Keratinocyte (primary cell): ENCODE measurements around the gene RAB44. TPM values are rescaled to one million over a fixed set of nuclear protein-coding genes. Genes with fewer than 3 reads are reported as not detected.

Experiments used
- DNase-seq: peaks from one replicate; pipeline ENCODE4 v3.0.0-alpha.2; 2011; ENCODE audit warnings: low read depth, missing footprints, low spot score
- FAIRE-seq: peaks from 2 replicates; lab custom pipeline; 2011; peaks lifted over from hg19 to GRCh38; lab: Jason Lieb, UNC
- H2AFZ ChIP-seq: 2 replicates; pipeline ENCODE4 v1.6.0; 2012; ENCODE audit warnings: low read length, control low read depth, inconsistent platforms; ENCODE audit not compliant: control insufficient read depth
- H3K27ac ChIP-seq: 2 replicates; pipeline ENCODE4 v1.5.1; 2011; ENCODE audit warnings: low read length; ENCODE audit not compliant: control insufficient read depth, insufficient read depth
- H3K27me3 ChIP-seq: 3 replicates; pipeline ENCODE4 v1.6.0; 2011; ENCODE audit warnings: low read length; ENCODE audit not compliant: control insufficient read depth, insufficient read depth; ENCODE audit errors: extremely low read depth
- H3K36me3 ChIP-seq, 2 experiments: 2 replicates in 1 of 2; 3 replicates in 1 of 2; pipeline ENCODE4 v1.5.1; 2011; ENCODE audit warnings: low read length in 2 of 2, mild to moderate bottlenecking in 1 of 2; ENCODE audit not compliant: control insufficient read depth in 2 of 2, insufficient read depth in 2 of 2; ENCODE audit errors: extremely low read depth in 1 of 2
- H3K4me1 ChIP-seq: 3 replicates; pipeline ENCODE4 v1.5.1; 2011; ENCODE audit warnings: low read length; ENCODE audit not compliant: control insufficient read depth, insufficient read depth; ENCODE audit errors: extremely low read depth
- H3K4me2 ChIP-seq: 3 replicates; pipeline ENCODE4 v1.6.0; 2011; ENCODE audit warnings: low read depth, low read length; ENCODE audit not compliant: control insufficient read depth, insufficient read depth; ENCODE audit errors: extremely low read depth
- H3K4me3 ChIP-seq, 3 experiments: fragments of 200-600 bp in 1 of 3; sonication (generic) in 1 of 3; 2 replicates in 2 of 3; 3 replicates in 1 of 3; pipeline ENCODE4 v1.5.1; 2011 to 2016; ENCODE audit warnings: low read length in 3 of 3, mild to moderate bottlenecking in 3 of 3, control low read depth in 2 of 3, inconsistent platforms in 1 of 3, low read depth in 1 of 3, mixed read lengths in 1 of 3, mixed run types in 1 of 3, moderate library complexity in 1 of 3; ENCODE audit not compliant: control insufficient read depth in 2 of 3, insufficient read depth in 2 of 3; ENCODE audit errors: extremely low read depth in 1 of 3
- H3K79me2 ChIP-seq: 2 replicates; pipeline ENCODE4 v1.6.0; 2012; ENCODE audit warnings: low read length; ENCODE audit not compliant: control insufficient read depth, insufficient read depth
- H3K9ac ChIP-seq: 3 replicates; pipeline ENCODE4 v1.6.0; 2011; ENCODE audit warnings: low read length; ENCODE audit not compliant: control insufficient read depth, insufficient read depth; ENCODE audit errors: extremely low read depth
- H3K9me1 ChIP-seq: 3 replicates; pipeline ENCODE4 v1.6.0; 2011; ENCODE audit warnings: low read length; ENCODE audit not compliant: control insufficient read depth, insufficient read depth; ENCODE audit errors: extremely low read depth
- H3K9me3 ChIP-seq: 2 replicates; pipeline ENCODE4 v1.5.1; 2012; ENCODE audit warnings: low read depth, low read length; ENCODE audit not compliant: control insufficient read depth
- H4K20me1 ChIP-seq: 3 replicates; pipeline ENCODE4 v1.6.0; 2011; ENCODE audit warnings: low read length; ENCODE audit not compliant: control insufficient read depth, insufficient read depth; ENCODE audit errors: extremely low read depth
- EZH2 ChIP-seq: IDR thresholded peaks from one replicate; pipeline ENCODE4 v1.6.1; 2012; ENCODE audit warnings: inconsistent platforms, mild to moderate bottlenecking, low read length, moderate library complexity
- dilution Hi-C: fragments of 300-500 bp; cut with MboI; formaldehyde crosslinking; loops from one replicate; pipeline ENCODE4 v1.7.0; 2020; ENCODE audit warnings: low sequenced_read_pairs; ENCODE audit not compliant: extremely low pct_ligation_motif_present
- polyA plus RNA-seq, 5 experiments: library from polyadenylated mRNA; depleted of rRNA in 3 of 5; stranded (reverse) in 3 of 5; stranded (forward) in 1 of 5; unstranded in 1 of 5; fragments of >200 nt; gene quantifications; 1 replicate in 1 of 5; 2 replicates in 3 of 5; 3 replicates in 1 of 5; pipeline versions ENCODE4 v1.2.1 to v1.2.3, GENCODE V29; 2011 to 2012; ENCODE audit warnings: missing spikeins in 2 of 5, low read depth in 1 of 5, low replicate concordance in 1 of 5
- TF ChIP-seq, protein P1 (sequence below), 3 experiments: IDR thresholded peaks in 1 of 3; conservative IDR thresholded peaks in 1 of 3; optimal IDR thresholded peaks in 1 of 3; 2 replicates in 2 of 3; 3 replicates in 1 of 3; pipeline versions ENCODE3 to v1.5.1; 2011; ENCODE audit warnings: low read length in 3 of 3, mild to moderate bottlenecking in 3 of 3, moderate library complexity in 2 of 3, control low read depth in 1 of 3, inconsistent platforms in 1 of 3; ENCODE audit not compliant: insufficient read depth in 2 of 3; ENCODE audit errors: extremely low read depth in 1 of 3

RAB44 gene
- polyA plus RNA-seq, 1 donor (not counting 4 experiments of a cell fraction or from before 2014, with no cell fraction given) = 0.03 TPM

DNA sequence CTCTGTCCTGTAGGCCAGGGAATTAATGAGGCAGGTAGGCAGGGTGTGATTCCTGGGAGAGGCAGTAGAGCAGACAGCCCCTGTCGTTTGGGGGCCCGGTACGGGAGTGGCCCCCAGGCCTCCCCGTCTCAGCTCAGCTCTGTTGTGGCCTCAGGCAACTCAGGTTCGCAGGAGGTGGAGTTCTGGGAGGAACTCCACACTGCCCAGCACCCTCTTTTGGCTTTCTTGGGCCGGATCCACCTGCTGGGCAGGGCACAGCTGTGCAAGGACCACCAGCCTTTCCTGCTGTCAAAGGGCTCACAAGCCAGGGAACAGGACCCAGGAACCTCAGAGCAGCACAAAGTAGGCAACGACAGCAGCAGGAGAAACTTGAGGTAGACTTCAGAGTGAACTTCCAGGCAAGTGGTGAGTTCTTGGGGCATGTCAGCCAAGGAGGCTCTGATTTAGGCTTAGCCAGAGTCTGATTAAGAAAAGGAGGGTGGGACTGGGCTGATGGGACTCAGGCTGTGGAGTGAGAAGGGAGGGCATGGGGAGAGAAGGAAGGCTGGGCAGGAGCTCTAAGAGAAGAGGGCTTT, 36.9 kb downstream of the RAB44 start:
- FAIRE-seq (no peak), DNase-seq (no peak)
- Histone ChIP-seq H3K4me3 (no peak overlapping the region), H3K36me3 (no peaks in the 10 kb centered on the region), H3K79me2 (no peaks in the 10 kb centered on the region), H3K9ac (peak overlapping the region; percentile 36), H3K4me1 (peaks cover 15% of the 10 kb centered on the region), H2AFZ (peak overlapping the region; percentile 29), H3K4me2 (peak overlapping the region; percentile 50), H3K9me1 (no peaks in the 10 kb centered on the region), H3K27ac (no peak overlapping the region), H3K9me3 (no peaks in the 10 kb centered on the region), H3K27me3 (no peaks in the 10 kb centered on the region), H4K20me1 (no peaks in the 10 kb centered on the region)
- dilution Hi-C loops = no loop called here
- no peak for TF ChIP-seq EZH2
- TF ChIP-seq, protein P1, sequence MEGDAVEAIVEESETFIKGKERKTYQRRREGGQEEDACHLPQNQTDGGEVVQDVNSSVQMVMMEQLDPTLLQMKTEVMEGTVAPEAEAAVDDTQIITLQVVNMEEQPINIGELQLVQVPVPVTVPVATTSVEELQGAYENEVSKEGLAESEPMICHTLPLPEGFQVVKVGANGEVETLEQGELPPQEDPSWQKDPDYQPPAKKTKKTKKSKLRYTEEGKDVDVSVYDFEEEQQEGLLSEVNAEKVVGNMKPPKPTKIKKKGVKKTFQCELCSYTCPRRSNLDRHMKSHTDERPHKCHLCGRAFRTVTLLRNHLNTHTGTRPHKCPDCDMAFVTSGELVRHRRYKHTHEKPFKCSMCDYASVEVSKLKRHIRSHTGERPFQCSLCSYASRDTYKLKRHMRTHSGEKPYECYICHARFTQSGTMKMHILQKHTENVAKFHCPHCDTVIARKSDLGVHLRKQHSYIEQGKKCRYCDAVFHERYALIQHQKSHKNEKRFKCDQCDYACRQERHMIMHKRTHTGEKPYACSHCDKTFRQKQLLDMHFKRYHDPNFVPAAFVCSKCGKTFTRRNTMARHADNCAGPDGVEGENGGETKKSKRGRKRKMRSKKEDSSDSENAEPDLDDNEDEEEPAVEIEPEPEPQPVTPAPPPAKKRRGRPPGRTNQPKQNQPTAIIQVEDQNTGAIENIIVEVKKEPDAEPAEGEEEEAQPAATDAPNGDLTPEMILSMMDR (optimal IDR thresholded peaks at IDR 0.05 in 1 of 3, IDR thresholded peaks at IDR 0.05 in 1 of 3, conservative IDR thresholded peaks at IDR 0.05 in 1 of 3; ENCODE audit: extremely low read depth in 1 of 3, insufficient read depth in 2 of 3, low read length in 3 of 3) = no peak

DNA sequence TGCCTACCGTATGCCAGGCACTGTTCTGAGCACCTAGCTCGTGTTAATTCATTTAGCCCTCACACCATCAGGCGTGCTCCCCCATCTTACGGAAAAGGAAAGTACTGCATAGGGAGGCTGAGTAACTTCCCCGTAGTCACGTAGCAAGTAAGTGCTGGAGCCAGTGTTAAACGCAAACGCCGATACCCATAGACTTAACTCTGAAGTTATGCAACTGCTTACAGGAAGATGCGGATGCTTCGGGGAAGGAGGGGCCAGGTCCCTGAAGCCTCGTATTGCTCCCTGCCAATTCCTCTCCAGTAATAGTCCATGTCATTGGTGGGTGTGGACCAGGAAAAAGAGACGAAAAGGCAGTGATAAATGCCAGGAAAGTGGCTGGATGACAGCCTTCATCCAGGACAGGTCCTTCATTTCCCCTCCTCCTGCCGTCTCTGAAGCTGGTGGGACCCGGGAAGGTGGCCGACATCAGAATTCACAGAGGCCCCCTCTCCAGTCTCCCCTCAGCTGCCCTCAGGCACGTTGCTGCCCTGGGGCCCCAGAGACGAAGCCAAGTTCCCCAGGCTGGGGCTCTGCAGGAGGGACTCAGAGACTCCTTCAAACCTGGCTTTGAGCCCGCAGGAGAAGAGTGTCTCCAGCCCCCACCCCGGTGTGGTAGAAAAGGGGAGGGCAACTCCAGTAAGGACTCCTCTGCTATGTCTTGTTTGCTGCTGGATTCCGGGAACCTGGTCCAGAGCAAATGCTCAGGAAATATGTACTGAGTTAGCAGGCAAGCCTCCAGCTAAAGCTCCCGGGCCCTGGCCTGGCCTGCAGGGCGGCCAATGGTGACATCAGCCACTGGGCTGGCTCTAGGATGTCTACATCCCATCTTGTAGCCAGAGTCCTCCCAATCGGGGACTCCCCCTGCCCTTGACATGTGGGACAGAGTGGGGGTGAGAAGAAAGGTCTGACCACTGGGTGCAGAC, 37.8 kb downstream of the RAB44 start:
- Histone ChIP-seq H3K4me1 (peaks cover 15% of the 10 kb centered on the region), H3K9me3 (no peaks in the 10 kb centered on the region), H3K4me3 (peak overlapping the region in 1 of 3 experiments; percentile 26), H3K9me1 (no peaks in the 10 kb centered on the region), H2AFZ (peak overlapping the region; percentile 79), H3K27ac (no peak overlapping the region), H3K79me2 (no peaks in the 10 kb centered on the region), H3K27me3 (no peaks in the 10 kb centered on the region), H3K36me3 (no peaks in the 10 kb centered on the region), H3K4me2 (peak overlapping the region; percentile 50), H4K20me1 (no peaks in the 10 kb centered on the region), H3K9ac (peak overlapping the region; percentile 36)
- TF ChIP-seq, protein P1 (optimal IDR thresholded peaks at IDR 0.05 in 1 of 3, IDR thresholded peaks at IDR 0.05 in 1 of 3, conservative IDR thresholded peaks at IDR 0.05 in 1 of 3; ENCODE audit: extremely low read depth in 1 of 3, insufficient read depth in 2 of 3, low read length in 3 of 3) = peak; percentile 22 to 47 (median 34)
- no peak for TF ChIP-seq EZH2
- FAIRE-seq (peak; percentile 86), DNase-seq (no peak)
- dilution Hi-C loops = no loop called here
